Measurements from ENCODE around the gene RPAP3.

RPAP3 gene

DNA sequence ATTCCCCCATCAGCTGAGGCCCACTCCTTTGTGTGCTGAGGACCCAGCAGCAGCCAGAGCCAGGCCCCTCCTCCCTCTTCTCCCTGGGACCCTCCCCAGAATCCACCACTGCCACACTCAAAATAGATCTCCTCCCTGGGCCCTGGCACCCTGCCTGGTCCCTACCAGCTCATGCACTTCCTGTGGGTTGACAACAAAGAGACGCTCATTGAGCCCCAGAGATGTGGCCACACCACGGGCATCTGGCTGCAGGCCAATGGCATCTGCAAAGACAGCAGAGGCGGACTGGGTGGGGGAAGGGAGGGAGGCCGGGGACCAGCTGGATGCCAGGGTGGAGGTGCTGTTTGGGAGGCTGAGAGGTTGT lies 35.5 kb upstream of the RPAP3 start:
- DNase-seq = no peak

DNA sequence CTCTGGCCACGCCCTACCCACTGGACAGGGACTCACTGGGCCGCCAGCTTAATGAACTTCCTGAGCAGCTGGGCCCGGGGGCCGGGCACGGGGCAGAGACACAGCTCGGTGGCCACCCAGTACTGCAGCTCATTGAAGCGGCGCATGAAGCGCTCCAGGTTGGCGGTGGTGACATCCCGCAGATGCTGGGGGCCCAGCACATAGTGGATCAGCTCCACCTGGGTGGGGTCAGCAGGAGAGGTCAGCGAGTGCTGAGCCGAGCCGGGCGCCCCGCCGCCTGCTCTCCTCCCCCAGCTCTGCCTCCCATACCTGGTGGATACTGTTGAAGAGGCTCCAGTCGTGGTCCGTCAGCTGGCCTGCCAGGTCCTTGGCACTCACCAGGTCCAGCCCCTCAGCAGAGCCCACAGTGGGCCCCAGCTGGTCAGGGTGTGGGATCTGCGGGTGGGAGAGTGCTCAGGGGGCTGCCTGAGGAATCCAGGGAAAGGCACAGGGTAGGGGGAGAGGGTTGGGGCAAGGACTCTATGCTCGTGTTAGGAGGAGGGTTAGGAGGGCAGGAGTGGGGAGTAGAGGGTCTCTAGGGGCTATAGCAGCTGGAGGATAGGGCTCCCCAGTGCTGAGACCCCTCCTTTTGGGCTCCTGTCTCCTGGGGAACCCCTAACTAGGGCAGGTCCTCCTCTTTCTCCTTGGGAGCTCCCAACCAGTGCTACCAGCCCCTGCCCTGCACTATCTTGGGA lies 34.9 kb upstream of the RPAP3 start:
- DNase-seq = no peak

- no peak for DNase-seq
Measured at GRCh38 chr12:47739979-47740378, 34.1 kb upstream of the RPAP3 start.

- no peak for DNase-seq
Measured at GRCh38 chr12:47739297-47739696, 33.5 kb upstream of the RPAP3 start.

DNA sequence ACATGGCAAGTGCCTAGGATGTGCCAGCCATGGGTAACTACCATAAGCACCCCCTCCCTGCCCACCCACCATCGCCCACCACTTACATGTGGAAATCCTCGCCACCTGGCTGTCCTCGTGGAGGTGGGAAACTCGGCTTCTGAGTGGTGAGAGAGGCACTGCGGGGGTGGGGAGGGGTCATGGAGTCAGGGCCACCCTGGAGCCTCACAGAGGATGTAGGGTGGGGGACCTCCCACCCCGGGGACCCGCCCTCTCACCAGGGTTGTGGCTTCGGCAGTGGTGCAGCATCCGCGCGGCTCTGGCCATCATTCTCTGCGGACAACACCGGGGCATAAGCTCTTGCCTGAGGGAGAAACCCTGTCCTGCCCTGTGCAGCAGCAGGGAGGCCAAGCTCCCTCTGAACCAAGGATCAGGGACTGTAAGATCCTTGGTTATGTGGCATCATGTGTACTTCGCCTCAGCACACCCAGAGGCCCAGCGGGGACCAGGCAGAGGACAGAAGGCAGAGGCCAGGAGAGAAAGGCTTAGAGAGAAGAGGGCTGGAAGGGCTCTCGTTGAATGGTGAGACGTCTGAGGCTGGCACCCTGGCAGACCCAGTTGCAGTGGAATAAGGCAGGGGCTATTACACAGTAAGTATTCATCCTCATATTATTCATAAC lies 32.2 kb upstream of the RPAP3 start:
- DNase-seq = no peak

DNA sequence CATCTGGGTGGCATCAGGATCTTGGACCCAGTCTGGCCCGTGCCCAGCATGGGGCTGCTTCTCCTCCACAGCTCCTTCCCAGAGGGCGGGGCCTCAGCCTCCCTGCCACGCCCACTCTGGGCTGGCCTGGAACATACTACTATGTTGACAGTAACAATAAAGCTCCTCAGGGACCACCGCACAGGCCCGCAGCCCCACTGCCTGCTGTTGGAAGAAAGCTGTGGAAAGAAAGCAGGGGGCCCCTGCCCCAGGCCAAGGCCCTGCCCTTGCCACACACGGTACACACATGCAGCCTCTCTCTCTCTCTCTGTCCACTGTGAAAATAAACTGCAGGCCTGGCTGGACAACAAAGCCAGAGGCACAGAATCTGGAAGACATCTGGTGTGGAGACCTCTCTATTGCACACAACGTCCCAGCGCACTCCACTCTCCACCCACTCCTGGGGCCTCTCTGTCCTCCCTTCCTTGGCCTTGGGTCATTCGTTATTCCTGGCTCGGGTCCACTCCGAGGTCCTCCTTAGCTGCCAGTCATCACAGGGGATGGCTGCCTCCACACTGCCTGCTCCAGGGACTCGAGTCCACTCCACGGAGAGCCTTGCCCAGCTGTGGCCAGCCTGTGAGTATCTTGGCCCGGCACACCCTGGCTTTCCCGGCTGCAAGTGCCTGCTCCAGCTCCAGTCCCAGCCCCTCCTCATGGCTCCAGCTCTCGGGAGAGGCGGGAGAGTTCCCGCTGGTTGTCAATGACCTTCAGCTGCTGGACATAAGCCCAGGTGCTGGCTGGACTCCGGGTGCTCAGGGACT lies 31.2 kb upstream of the RPAP3 start:
- DNase-seq = peak; percentile 27

DNA sequence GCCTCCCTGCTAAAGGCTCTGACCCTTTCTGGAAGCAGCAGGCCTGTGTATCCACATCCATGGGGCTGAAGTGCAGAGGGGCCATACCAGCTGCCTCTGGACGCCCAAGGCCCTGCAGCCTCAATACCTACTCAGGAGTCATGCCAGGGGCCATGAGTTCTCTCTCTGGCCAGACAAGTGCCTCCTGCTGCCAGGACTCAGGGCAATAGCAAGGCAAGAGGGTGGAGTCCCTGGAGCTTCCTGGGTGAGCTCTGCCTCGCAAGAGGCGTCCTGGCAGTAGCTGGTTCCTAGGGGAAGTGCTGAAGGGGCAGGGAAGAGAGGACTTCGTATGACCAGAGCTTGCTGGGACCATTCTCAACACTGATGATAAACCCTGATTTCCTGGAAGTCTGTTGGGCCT lies 30.4 kb upstream of the RPAP3 start:
- no peak for DNase-seq

DNA sequence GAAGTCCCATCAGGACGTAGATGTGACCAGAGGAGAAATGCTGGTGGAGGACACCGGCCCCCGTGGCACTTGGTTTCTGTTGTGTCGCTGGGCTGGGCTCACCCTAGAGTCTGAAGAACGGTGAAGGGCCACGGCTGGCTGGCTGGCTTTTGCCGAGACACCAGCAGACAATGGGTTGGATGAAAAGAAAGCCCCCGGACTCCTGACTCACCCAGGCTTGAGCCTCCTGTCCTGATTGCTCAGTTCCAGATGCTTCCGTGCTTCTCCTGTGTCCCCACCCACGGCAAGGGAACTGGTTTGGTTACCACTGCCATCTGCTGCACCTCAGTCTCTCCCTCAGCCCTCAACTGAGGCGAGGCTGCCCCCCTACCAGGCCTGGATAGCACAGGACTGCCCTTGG lies 29.8 kb upstream of the RPAP3 start:
- DNase-seq = no peak

DNA sequence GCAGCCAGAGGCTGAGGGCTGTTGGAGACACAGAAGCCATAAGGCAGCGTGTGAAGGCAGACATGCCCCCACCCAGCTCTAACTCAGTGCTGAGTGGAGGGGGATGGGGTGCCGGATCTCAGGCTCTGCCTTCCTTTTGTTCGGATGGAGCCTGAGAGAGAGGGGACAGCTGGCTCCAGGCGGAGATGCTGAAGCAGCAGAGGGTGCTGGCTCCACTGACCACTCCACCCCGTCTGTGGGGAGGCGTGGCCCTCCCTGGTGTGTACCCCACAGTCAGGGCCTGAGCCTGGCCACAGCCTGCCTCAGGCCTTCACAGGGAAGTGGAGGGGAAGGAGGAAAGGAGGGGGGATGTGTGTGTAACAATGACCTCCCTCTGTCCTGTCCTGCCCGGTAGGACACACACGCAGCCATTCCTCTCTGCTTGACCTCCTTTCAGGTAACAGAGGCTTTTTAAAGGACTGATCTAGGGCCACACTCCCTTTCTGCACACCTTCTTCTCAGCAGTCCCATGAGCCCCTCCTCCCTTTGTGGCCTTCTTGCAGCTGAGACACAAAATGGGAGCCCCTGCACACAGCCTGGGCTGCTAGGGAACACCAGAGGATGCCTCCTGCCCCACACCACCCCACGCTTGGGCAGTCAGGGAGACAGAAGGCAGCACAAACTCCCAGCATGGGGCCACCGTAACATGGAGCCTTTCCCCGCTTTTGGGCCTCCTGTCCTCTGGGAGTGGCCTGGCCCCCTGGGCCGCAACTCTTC lies 29.1 kb upstream of the RPAP3 start:
- DNase-seq = peak; percentile 21

- DNase-seq = no peak
Measured at GRCh38 chr12:47733142-47733541, 27.3 kb upstream of the RPAP3 start.

DNA sequence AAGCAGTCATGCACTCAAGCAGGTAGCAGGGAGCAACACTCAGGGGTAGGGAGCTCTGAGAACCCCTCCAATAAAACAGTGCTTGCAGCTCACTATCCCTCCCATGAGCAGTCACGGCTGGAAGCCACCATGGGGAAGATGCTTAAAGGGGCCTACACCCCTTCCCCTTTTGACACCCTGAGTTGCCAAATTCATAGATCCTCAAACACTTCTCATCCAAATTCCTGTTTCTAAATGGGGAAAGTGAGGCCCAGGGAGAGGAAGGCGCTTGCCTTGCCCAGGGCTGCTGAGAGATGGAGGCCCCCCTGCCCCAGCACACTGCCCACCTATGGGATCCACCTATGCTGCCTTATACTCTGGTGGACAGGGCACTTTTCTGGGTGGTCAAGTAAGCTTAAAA lies 26.7 kb upstream of the RPAP3 start:
- DNase-seq = no peak

GRCh38 chr12:47731723-47732122 lies 25.9 kb upstream of the RPAP3 start:
- DNase-seq = no peak

DNA sequence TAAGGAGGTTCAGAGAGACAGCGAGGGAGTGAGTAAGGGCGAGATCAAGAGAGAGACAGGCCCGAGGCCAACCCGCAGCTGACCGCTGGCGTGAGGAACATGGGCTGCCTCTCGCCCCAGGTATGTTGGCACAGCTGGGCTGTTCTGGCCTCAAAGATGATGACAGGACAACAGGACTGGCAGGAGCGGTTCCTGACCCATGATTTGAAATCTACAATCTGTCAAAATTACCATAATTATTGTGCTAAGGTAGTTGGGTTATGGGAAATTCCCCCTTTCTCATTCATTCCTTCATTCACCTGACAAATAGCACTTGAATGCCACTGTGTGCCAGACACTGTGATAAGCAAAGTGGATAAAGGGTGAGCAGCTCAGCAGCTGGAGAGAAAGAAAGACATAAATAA lies 24.5 kb upstream of the RPAP3 start:
- DNase-seq = no peak

- DNase-seq = no peak
Measured at GRCh38 chr12:47729233-47729632, 23.4 kb upstream of the RPAP3 start.

GRCh38 chr12:47725893-47726292 lies 20.1 kb upstream of the RPAP3 start:
- no peak for DNase-seq

DNA sequence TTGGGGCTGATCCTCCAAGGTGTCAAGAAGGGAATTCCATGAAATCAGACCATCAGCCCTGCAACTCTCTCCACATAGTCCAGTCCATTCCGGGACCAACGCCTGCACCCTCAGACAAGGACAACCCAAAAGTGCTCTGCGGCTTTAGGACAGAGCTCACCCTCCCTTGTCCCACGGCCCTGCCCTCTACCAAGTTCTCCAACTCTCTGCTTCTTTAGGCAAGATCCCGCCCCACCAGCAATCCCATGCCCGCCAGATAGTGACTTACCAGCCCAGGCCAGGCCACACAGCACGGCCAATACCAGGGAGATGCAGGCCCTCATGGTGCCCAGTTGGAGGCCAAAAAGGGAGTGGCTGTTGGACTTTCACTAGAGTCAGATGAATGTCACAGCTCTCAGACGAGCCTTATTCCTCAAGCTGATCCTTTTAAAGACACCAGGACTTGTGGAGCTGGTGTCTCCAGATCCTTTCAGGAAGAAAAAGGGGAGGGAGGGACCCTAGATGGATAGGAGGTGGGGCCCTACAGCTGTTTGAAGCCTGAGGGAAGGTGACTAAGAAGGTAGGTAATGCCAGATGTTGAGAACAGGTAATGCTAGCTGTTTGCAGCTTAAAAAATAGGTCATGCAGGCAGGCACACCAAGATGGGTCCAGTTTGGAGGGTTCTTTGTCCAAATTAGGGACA lies 19.4 kb upstream of the RPAP3 start, which contains the start of gene ENDOU:
Gene ENDOU (minus strand): TSS at position 400 of the 682 bp plus-strand sequence. CDS start 77 bp downstream, at position 323.
- no peak for DNase-seq

DNA sequence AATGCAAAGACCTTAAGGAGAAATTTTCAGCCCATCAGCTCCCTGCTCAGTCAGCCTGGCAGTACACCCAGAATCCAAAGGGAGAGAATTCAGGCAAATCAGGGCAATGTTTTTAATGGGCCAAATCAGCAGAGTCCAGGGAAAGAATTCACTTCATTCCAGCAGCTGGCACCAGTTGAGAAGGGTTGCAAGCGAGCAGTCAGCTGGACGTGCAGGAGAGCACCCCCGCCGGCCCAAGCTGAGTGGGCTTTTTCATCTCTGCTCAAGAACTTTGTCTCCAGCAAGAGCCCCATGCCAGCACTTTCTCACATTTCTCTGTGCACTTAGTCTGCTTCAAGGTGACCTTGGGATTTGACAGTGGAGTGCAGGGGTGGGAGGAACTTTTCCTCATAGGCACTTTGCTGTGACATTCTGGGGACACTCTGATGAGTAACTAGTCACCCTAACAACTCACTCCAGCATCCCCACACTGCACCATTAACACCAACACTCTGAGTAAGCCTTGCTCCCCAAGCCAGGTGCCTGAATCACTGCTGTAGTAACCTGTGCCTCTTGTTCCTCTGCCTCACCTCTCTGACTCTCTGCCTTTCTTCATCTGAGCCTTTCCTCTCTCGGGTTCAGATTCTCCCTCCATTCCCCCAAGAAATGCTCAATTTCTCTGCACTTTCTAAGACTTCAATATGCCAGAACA lies 17.3 kb upstream of the RPAP3 start:
- DNase-seq = no peak

GRCh38 chr12:47722136-47722834 lies 16.5 kb upstream of the RPAP3 start:
- no peak for DNase-seq

GRCh38 chr12:47721431-47721973 lies 15.7 kb upstream of the RPAP3 start:
- no peak for DNase-seq

- no peak for DNase-seq
Measured at GRCh38 chr12:47718531-47718930, 12.7 kb upstream of the RPAP3 start.
